Spleen (tissue), 11 donors: ENCODE measurements around the gene GUCY2C. TPM values are rescaled to one million over a fixed set of nuclear protein-coding genes. Genes with fewer than 3 reads are reported as not detected.

ENCODE experiments used
- DNase-seq: peaks from one replicate; pipeline ENCODE4 v3.0.0-alpha.2; 2020
- H3K27ac ChIP-seq, 8 donors: fragments of 200-600 bp; sonication (generic) in 7 of 8; 1 replicate in 4 of 8; 2 replicates in 4 of 8; pipeline versions ENCODE4 v1.5.0 to v1.8.0; 2016 to 2021; ENCODE audit warnings: inconsistent platforms in 4 of 8, mild to moderate bottlenecking in 4 of 8, moderate library complexity in 1 of 8
- H3K27me3 ChIP-seq, 7 donors: fragments of 200-600 bp; sonication (generic) in 6 of 7; replicated peaks in 1 of 7; 1 replicate in 4 of 7; 2 replicates in 3 of 7; pipeline versions ENCODE4 v1.5.0 to v1.8.0; 2016 to 2021; ENCODE audit warnings: inconsistent platforms in 3 of 7, mild to moderate bottlenecking in 1 of 7
- H3K36me3 ChIP-seq, 6 donors: fragments of 200-600 bp; sonication (generic) in 5 of 6; 1 replicate in 4 of 6; 2 replicates in 2 of 6; pipeline versions ENCODE4 v1.5.0 to v1.8.0; 2016 to 2021; ENCODE audit warnings: inconsistent platforms in 2 of 6
- H3K4me1 ChIP-seq, 6 donors: fragments of 200-600 bp; sonication (generic) in 5 of 6; 1 replicate in 3 of 6; 2 replicates in 3 of 6; pipeline versions ENCODE4 v1.5.0 to v1.8.0; 2016 to 2021; ENCODE audit warnings: inconsistent platforms in 3 of 6
- H3K4me3 ChIP-seq, 8 donors: fragments of 200-600 bp; sonication (generic) in 7 of 8; 1 replicate in 4 of 8; 2 replicates in 4 of 8; pipeline versions ENCODE4 v1.5.0 to v1.8.0; 2016 to 2021; ENCODE audit warnings: inconsistent platforms in 4 of 8, mild to moderate bottlenecking in 4 of 8, moderate library complexity in 2 of 8
- H3K9me3 ChIP-seq, 8 donors: fragments of 200-600 bp; sonication (generic) in 7 of 8; 1 replicate in 4 of 8; 2 replicates in 4 of 8; pipeline versions ENCODE4 v1.5.0 to v1.8.0; 2016 to 2021; ENCODE audit warnings: inconsistent platforms in 4 of 8
- CTCF ChIP-seq, 11 experiments: fragments of 200-600 bp in 7 of 11; fragments of 450-650 bp in 4 of 11; sonication (generic) in 4 of 11; IDR thresholded peaks in 8 of 11; conservative IDR thresholded peaks in 3 of 11; 1 replicate in 7 of 11; 2 replicates in 4 of 11; pipeline versions ENCODE4 v1.4.0 to v1.8.0; 2016 to 2021; ENCODE audit warnings: antibody characterized with exemption in 11 of 11, inconsistent platforms in 4 of 11, mild to moderate bottlenecking in 1 of 11
- POLR2A ChIP-seq, 3 donors: fragments of 450-650 bp; IDR thresholded peaks; one replicate each; pipeline ENCODE4 v1.5.1; 2017; ENCODE audit warnings: antibody characterized with exemption in 3 of 3, mild to moderate bottlenecking in 1 of 3
- POLR2AphosphoS5 ChIP-seq, 3 donors: sonication (generic); formaldehyde crosslinking; IDR thresholded peaks; one replicate each; pipeline ENCODE4 v1.5.1; 2017; ENCODE audit warnings: antibody characterized with exemption in 3 of 3
- WGBS, 5 donors: extraction: QIAGEN DNeasy Blood & Tissue Kit in 3 of 5; methylation state at CpG; one replicate each; pipeline versions ENCODE4 v1.1.5 to v1.1.7; 2013 to 2018; 5-methylcytosine and 5-hydroxymethylcytosine counted together
- intact Hi-C: fragments of 100-400 bp; cut with DNase I; formaldehyde crosslinking; loops from one replicate; pipeline ENCODE4 v1.15.0; 2023; ENCODE audit warnings: low total_unique reads
- polyA plus RNA-seq, 3 donors: library from polyadenylated mRNA; stranded (reverse); fragments of 200-250 nt; gene quantifications; one replicate each; pipeline ENCODE4 v1.2.1, GENCODE V29; 2013
- total RNA-seq, 7 donors: library from RNA; depleted of rRNA in 3 of 7; stranded (reverse); fragments of >200 nt in 3 of 7; fragmentation: NEBNext Ultra II Directional in 4 of 7; extraction: Animal tissue kit (Norgen Biotek cat#: 25700) in 4 of 7; gene quantifications; one replicate each; pipeline versions ENCODE4 v1.1.0 to v1.2.1, GENCODE V29; 2016 to 2021
- donor health status: healthy with polysubstance abuse.
- donor health status: DM: no; HTN: no; CAD: no; lungs with moderate emphysema.
- donor health status: DM: no; HTN: no; CAD: no.
- donor health status: Bipolar disorder and iron deficiency.
- donor health status: healthy.
- donor health status: DM: no; HTN: no; CAD: no.
- donor health status: DM: yes; HTN: yes; CAD: no.

GUCY2C gene
- total and polyA plus RNA-seq, 10 donors: 0.19 to 0.35 (median 0.26) TPM; not detected in 7

- intact Hi-C loops: no loop called here
- WGBS, 5 donors: 92 to 98% (median 96%) methylated on average over 2 of the region's 2 CpGs
- no peak overlapping the region for H3K4me3 ChIP-seq
Observed at GRCh38 chr12:14650789-14651188, 45.6 kb downstream of the GUCY2C start.

GRCh38 chr12:14647028-14647750 is 49.2 kb downstream of the GUCY2C start:
- Histone ChIP-seq H3K27me3 (peaks cover 0 to 4% (median 0%) of the 10 kb centered on the region in 7 donors), H3K36me3 (no peaks in the 10 kb centered on the region), H3K4me3 (no peak overlapping the region), H3K27ac (no peak overlapping the region), H3K9me3 (no peaks in the 10 kb centered on the region), H3K4me1 (peaks cover 13 to 31% (median 18%) of the 10 kb centered on the region in 6 donors)
- WGBS, 5 donors: 88 to 93% (median 92%) methylated on average over 6 of the region's 6 CpGs
- no peak for TF ChIP-seq POLR2AphosphoS5 (IDR thresholded peaks at IDR 0.05)
- no peak for TF ChIP-seq CTCF (IDR thresholded peaks at IDR 0.05 in 8 of 11, conservative IDR thresholded peaks at IDR 0.05 in 3 of 11)
- TF ChIP-seq POLR2A (IDR thresholded peaks at IDR 0.05): no peak
- DNase-seq: no peak
- intact Hi-C loops: no loop called here

More at GRCh38 chr12:14650789-14651188, 45.6 kb downstream of the GUCY2C start:
- no peaks in the 10 kb centered on the region for H3K4me1 ChIP-seq
- DNase-seq: no peak
- H3K36me3 ChIP-seq: no peaks in the 10 kb centered on the region
- H3K9me3 ChIP-seq: no peaks in the 10 kb centered on the region
- TF ChIP-seq POLR2A (IDR thresholded peaks at IDR 0.05): no peak
- TF ChIP-seq POLR2AphosphoS5 (IDR thresholded peaks at IDR 0.05): no peak
- TF ChIP-seq CTCF (IDR thresholded peaks at IDR 0.05 in 8 of 11, conservative IDR thresholded peaks at IDR 0.05 in 3 of 11): no peak
- H3K27ac ChIP-seq: no peak overlapping the region
- H3K27me3 ChIP-seq: peaks cover 0 to 4% (median 0%) of the 10 kb centered on the region in 7 donors

GRCh38 chr12:14643251-14643650 is 53.1 kb downstream of the GUCY2C start:
- Histone ChIP-seq H3K27me3 (peaks cover 0 to 4% (median 0%) of the 10 kb centered on the region in 7 donors), H3K9me3 (no peaks in the 10 kb centered on the region), H3K4me1 (peaks cover 13 to 31% (median 18%) of the 10 kb centered on the region in 6 donors), H3K36me3 (no peaks in the 10 kb centered on the region), H3K27ac (peak overlapping the region in 1 of 8 donors; percentile 47), H3K4me3 (no peak overlapping the region)
- TF ChIP-seq CTCF (IDR thresholded peaks at IDR 0.05 in 8 of 11, conservative IDR thresholded peaks at IDR 0.05 in 3 of 11) (no peak), POLR2A (IDR thresholded peaks at IDR 0.05) (no peak), POLR2AphosphoS5 (IDR thresholded peaks at IDR 0.05) (no peak)
- WGBS, 5 donors: 8 to 18% (median 12%) methylated on average over 5 of the region's 5 CpGs
- DNase-seq: no peak
- intact Hi-C loops: no loop called here

GRCh38 chr12:14638066-14638465 is 58.3 kb downstream of the GUCY2C start:
- Histone ChIP-seq H3K27ac (no peak overlapping the region), H3K4me3 (no peak overlapping the region), H3K4me1 (peaks cover 0 to 8% (median 2%) of the 10 kb centered on the region in 6 donors), H3K27me3 (no peaks in the 10 kb centered on the region), H3K9me3 (peaks cover 0 to 14% (median 10%) of the 10 kb centered on the region in 8 donors), H3K36me3 (no peaks in the 10 kb centered on the region)
- intact Hi-C loops: no loop called here
- no peak for DNase-seq
- TF ChIP-seq POLR2A (IDR thresholded peaks at IDR 0.05) (no peak), CTCF (IDR thresholded peaks at IDR 0.05 in 8 of 11, conservative IDR thresholded peaks at IDR 0.05 in 3 of 11) (no peak), POLR2AphosphoS5 (IDR thresholded peaks at IDR 0.05) (no peak)
